K562 treated with DMSO at 1 percent for 4 hours (cell line): Measurements from ENCODE around the gene BEST3. TPM values are rescaled to one million over a fixed set of nuclear protein-coding genes. Genes with fewer than 3 reads are reported as not detected.

Experiments
- total RNA-seq: library from RNA; unstranded; fragments of 300-600 nt; gene quantifications from 2 replicates; pipeline ENCODE4 v1.2.3, GENCODE V29; 2022; ENCODE audit not compliant: insufficient read depth

Gene BEST3
- total RNA-seq: not detected in 2 replicates

GRCh38 chr12:69698769-69699540 is at the start of gene BEST3:
Gene BEST3 (minus strand): TSS chr12:69699303. CDS start chr12:69697798, 1,505 bp downstream.

GRCh38 chr12:69738351-69739286 is 39.5 kb upstream of the BEST3 start, which contains the start of gene RAB3IP:
Gene RAB3IP (plus strand): TSS chr12:69738860. CDS start chr12:69755409, 16,549 bp downstream.

GRCh38 chr12:69610729-69611128 is 88.4 kb downstream of the BEST3 start, which contains the start of gene LRRC10:
Gene LRRC10 (minus strand): TSS chr12:69610907. CDS start chr12:69610838, 69 bp downstream.

Other genes starting within 250 kb of the BEST3 start
- 9.0 and 9.4 TPM in 2 replicates for gene FRS2, start 228.9 kb downstream of the BEST3 start, total RNA-seq
- gene CCT2, start 113.8 kb downstream of the BEST3 start, total RNA-seq: 179 and 220 TPM in 2 replicates
- gene LRRC10, start 88.4 kb downstream of the BEST3 start, total RNA-seq: not detected in 2 replicates
- 7.3 and 18.1 TPM in 2 replicates for gene RAB3IP, start 39.6 kb upstream of the BEST3 start, total RNA-seq
- gene MYRFL, start 125.9 kb upstream of the BEST3 start, total RNA-seq: not detected in 2 replicates